ENCODE data around the gene TTC34.

- no peak for TF ChIP-seq CTCF (IDR thresholded peaks at IDR 0.05)
- no peak for TF ChIP-seq POLR2A (IDR thresholded peaks at IDR 0.05)
Observed at GRCh38 chr1:2604844-2605508, 196.5 kb downstream of the TTC34 start.
